Epithelial cell of esophagus (primary cell): Measurements from ENCODE around the gene CA9.

ENCODE experiments used
- DNase-seq: peaks from one replicate; pipeline ENCODE4 v3.0.0; 2010; ENCODE audit warnings: low read depth
- H3K4me3 ChIP-seq: 2 replicates; pipeline ENCODE4 v1.5.1; 2011; ENCODE audit warnings: mild to moderate bottlenecking, low read length, control low read depth
- TF ChIP-seq, protein P1 (sequence below): IDR thresholded peaks from 2 replicates; pipeline ENCODE4 v1.5.1; 2011; ENCODE audit warnings: low read depth, mild to moderate bottlenecking, low read length, control low read depth, inconsistent platforms; ENCODE audit not compliant: insufficient read depth; ENCODE audit errors: missing control alignments

The CA9 gene

DNA sequence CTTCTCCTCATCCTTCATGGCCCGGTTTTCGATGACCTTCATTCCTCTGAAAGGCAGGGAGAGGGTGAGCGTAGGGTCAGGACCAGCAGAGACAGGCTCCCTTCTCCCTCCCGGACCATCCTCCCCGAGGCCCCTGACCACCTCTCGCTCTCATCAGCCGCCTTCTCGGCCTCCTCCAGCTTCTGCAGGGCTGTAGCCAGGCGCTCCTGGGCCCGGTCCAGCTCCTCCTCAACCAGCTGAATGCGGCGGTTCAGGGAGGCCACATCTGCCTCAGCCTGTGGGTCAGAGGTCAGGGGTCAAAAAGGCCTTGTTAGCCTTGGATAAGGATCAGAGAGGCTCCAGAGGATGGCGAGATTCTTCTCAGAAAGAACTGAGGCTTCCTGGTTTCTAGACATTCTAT lies 11.8 kb downstream of the CA9 start:
- TF ChIP-seq, protein P1, sequence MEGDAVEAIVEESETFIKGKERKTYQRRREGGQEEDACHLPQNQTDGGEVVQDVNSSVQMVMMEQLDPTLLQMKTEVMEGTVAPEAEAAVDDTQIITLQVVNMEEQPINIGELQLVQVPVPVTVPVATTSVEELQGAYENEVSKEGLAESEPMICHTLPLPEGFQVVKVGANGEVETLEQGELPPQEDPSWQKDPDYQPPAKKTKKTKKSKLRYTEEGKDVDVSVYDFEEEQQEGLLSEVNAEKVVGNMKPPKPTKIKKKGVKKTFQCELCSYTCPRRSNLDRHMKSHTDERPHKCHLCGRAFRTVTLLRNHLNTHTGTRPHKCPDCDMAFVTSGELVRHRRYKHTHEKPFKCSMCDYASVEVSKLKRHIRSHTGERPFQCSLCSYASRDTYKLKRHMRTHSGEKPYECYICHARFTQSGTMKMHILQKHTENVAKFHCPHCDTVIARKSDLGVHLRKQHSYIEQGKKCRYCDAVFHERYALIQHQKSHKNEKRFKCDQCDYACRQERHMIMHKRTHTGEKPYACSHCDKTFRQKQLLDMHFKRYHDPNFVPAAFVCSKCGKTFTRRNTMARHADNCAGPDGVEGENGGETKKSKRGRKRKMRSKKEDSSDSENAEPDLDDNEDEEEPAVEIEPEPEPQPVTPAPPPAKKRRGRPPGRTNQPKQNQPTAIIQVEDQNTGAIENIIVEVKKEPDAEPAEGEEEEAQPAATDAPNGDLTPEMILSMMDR = no peak
- no peak for DNase-seq
- H3K4me3 ChIP-seq = no peak overlapping the region

DNA sequence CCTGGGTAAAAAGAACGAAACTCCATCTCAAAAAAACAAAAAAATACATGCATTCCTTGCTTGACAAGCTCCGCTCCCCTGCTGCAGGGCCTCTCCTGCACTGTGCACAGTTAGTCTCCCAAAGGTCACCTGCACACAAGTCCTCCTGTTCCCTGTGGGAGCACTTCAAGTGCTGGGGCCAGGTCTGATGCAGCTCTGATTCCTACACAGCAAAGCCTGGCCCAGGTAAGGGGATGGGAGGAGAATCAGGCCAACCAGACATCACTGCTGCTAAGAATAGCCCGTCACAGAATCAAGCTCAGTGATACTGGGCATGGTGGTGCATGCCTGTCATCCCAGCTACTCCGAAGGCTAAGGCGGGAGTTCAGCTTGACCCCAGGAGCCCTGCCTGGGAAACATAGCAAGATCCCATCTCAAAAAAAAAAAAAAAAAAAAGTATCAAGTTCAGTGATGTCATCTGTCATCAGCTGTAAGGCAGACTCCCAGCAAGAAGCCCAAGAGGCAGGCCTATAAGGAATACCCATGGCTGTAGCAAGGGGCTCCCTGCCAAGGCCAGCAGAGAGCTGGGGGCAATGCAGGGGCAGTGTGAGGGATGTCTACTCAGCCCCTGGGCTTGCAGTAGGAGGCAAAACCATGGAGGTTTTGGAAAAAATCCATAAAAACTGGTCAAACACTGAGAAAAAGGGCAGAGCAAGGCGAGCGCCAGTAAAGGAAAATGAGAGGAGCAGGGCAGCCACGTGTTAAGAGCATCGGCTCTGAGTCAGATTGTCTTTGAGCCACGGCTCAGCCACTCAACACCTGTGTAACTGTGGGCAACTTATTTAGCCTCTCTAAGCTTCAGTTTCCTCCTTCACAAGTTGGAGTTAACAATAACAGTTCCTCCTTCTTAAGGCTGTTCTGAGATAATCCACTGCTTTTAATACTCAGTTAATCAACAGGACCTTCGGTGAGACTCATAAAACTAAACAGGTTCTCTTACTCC lies 12.8 kb downstream of the CA9 start:
- DNase-seq = no peak
- H3K4me3 ChIP-seq = no peak overlapping the region
- TF ChIP-seq, protein P1 = no peak

DNA sequence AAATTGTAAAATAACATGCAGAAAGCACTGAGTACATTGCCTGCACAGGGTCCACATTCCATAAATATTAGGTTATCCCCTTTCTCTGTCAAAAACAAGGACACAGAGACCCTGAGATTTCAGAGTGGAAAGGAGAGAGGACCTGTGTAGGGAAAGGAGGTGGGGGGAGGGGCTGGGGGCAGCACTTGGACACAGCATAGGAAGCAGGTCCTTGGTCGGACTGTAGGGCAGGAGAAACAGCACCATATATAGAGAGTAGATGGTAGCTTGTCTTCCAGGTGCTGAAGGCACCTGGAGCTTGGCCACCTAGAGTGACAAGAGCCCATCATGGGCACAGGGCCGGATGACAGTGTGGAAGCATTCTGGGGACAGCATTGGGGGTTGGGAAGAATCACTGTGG lies 13.6 kb downstream of the CA9 start:
- no peak for DNase-seq
- TF ChIP-seq, protein P1 = no peak
- no peak overlapping the region for H3K4me3 ChIP-seq

DNA sequence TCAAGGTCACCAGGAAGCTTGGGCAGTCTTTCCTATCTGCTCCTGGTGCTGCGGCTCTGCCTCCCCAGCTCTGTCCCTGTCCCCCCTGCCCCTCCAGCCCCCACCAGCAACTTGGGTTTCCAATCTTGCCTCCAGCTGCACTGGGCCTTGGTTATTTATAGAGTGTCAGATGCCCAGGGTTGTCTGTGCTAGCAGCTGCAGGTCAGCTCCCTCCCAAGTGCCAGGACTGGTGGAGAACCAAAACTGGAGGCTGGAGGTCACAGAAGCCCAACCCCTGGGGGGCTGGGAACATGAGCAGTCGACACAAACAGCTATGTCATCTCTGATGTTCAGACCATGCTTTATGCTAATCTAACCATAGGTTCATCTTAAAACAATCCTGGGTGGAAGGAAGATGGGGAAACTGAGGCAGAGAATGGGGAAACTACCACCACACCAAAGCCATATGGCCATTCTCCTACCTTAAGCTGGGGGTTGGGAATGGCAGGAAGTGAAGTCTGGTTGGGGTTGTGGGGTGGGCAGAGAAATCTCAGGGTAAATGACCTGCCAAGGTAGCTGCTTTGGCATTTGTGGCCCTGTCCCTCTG lies 14.3 kb downstream of the CA9 start:
- TF ChIP-seq, protein P1 = no peak
- peak overlapping the region; percentile 6 for H3K4me3 ChIP-seq
- DNase-seq = no peak

DNA sequence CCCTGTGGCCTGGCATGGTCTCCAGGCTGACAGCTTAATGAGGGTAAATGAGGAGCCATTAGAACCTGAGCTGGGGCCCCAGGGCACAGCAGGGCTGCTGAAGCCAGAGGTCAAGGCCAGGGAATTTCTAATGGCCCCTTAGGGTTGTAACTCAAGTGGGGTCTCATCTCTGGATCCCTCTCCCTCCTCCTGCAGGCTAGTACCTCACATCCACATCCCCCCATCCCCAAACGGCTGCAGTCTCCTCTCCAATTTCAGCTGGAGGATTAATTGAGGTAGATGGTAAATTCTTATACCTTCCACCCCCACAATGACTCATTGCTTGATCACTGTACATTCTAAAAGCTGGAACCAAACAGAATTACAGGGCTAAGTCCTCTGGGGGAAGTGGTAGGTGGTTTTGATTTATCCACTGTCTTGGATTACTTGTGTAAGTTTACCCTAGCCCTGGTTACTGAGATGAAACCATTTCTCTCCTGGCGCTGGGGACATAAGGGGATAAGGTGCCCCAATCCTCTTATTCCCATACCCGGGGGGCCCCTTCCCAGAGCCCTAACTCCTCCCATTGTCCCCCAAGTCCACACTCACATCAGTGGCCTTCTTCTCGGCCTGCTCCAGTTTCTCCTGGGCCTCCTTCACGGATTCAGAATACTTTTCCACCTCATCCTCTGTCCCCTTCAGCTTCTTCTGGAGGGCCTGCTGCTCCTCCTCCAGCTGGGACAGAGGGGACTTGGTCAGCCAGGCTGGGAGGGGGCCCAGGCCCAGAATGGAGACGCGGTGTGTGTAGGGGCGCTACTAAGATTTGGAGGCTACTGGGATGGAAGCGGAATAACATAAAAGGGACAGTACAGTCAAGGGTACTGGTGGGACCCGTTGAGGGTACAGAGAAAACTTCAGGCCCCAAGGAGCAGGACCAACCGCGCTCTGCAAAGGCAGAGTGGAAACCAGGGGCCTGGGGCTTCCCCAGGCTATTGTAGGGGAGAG lies 15.1 kb downstream of the CA9 start:
- TF ChIP-seq, protein P1 = no peak
- peak overlapping the region; percentile 58 for H3K4me3 ChIP-seq
- DNase-seq = peak; percentile 82

DNA sequence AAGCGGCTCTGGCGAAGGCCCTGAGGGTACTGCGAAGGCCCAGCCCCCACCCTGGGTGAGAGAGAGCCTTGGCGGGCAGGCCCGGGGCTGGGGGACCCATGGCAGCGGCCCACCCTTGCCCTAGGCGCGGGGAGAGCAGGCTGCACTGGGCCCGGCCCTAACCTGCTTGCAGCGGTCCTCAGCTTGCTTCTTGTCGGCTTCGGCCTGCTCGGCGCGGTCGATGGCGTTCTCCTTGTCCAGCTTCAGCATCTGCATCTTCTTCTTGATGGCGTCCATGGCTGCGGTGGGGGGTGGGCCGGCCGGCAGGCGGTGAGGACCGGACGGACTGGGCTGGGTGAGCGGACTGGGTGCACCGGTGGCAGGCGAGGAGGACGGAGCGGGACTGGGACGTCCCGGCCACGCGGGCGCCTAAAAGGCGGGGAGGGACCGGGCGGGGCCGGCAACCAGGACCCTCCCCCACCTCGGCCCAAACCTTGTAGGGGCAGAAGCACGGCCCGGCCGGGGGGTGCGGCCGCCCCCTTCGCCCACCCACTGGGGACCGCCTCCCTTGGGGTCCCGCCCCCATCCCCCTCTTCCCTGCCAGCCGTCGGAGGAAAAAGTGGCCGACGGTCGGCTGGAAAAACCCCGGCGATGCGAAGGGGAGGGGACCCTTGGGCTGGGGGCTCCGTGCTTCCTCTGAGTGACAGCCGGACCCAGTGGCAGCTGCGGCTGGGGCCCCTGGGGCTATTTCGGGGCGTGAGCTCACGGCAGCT lies 16.0 kb downstream of the CA9 start, which contains the start of gene TPM2:
Gene TPM2 (minus strand): TSS at position 384 of the 752 bp plus-strand sequence. CDS start 108 bp downstream, at position 276.
- DNase-seq = peak; percentile 40
- peak within 1 kb of the TSS; percentile 58 for H3K4me3 ChIP-seq
- TF ChIP-seq, protein P1 = no peak
